GM18502 (cell line): ENCODE data around the gene KLB.
"Not testable (repeated sequence)": the region's sequence is repeated elsewhere in the genome, so short reads cannot be mapped to it uniquely, and the experiment has no call there.

Source experiments
- ATAC-seq: cut with Tn5 transposase; IDR thresholded peaks from one replicate; pipeline ENCODE4 v1.9.1; 2021; ENCODE audit warnings: mild to moderate bottlenecking; ENCODE audit not compliant: unreplicated experiment, poor library complexity

KLB gene

DNA sequence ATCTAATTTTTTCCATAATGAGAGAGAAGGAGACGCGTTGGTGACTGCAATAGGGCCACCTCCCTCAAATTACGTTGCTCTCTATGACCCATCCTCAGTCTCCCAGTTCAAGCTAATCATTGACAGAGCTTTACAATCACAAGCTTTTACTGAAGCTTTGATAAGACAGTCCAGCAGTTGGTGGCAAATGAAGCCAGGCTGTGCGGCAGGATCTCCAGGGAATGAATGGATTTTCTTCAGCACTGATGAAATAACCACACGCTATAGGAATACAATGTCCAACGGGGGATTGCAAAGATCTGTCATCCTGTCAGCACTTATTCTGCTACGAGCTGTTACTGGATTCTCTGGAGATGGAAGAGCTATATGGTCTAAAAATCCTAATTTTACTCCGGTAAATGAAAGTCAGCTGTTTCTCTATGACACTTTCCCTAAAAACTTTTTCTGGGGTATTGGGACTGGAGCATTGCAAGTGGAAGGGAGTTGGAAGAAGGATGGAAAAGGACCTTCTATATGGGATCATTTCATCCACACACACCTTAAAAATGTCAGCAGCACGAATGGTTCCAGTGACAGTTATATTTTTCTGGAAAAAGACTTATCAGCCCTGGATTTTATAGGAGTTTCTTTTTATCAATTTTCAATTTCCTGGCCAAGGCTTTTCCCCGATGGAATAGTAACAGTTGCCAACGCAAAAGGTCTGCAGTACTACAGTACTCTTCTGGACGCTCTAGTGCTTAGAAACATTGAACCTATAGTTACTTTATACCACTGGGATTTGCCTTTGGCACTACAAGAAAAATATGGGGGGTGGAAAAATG lies at the start of gene KLB:
KLB (plus strand) TSS at position 168 of the 821 bp plus-strand sequence; CDS start at position 188, 20 bp downstream.
- ATAC-seq, result no peak

DNA sequence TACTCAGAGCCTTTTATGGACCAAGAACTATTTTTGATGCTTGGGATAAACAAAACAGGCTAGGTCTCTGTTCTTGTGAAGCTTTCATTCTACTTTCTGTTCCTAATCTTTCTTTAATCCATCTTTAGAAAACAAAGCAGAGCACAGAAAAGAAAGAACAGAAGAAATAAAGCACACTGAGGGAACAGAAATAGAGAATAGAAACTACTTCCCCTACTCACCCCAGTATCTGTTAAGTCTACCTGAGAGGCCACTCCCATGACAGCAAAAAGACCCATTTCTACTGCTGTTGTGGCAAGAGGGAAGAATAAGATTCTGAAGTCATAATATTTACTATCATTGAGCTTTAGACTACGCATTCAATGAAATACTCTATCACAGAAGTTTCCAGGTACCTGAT lies 49.7 kb upstream of the KLB start:
- ATAC-seq, result no peak

DNA sequence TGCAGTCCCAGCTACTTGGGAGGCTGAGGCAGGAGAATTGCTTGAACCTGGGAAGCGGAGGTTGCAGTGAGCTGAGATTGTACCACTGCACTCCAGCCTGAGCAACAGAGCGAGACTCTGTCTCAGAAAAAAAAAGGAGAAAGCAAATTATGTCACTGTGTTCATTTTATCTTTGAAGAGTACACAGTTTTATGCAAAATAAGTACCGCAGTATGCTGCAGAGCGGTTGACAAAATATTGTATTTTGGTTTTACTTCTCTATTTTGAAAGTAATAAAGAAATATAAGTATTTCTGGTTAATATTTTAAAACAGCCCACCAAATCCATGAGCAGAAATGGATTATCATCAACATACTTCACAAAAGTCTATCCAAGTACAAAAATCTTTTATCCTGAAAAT lies 46.1 kb upstream of the KLB start:
- ATAC-seq, result not testable (repeated sequence)

GRCh38 chr4:39362827-39363226 lies 43.9 kb upstream of the KLB start:
- ATAC-seq, result no peak

GRCh38 chr4:39363773-39364393 lies 42.8 kb upstream of the KLB start:
- ATAC-seq, result no peak

DNA sequence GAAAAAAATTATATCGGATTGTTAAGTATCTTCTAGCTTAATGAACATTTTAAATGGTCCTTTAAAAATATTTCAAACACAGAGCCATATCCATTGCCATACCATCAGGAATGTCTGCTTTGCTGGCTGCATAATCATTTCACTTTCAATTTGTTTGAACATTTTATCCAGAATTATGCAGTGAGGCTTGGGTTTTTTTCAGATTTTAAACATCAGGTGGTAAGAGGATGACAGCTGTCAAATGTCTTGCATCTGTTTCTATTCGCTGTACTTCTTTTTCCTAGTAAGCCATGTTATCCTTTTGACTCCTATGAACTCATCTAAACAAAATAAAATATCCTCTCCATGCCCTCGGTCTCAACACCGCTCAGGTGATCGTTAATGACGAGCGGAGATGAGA lies 41.4 kb upstream of the KLB start:
- no peak for ATAC-seq

DNA sequence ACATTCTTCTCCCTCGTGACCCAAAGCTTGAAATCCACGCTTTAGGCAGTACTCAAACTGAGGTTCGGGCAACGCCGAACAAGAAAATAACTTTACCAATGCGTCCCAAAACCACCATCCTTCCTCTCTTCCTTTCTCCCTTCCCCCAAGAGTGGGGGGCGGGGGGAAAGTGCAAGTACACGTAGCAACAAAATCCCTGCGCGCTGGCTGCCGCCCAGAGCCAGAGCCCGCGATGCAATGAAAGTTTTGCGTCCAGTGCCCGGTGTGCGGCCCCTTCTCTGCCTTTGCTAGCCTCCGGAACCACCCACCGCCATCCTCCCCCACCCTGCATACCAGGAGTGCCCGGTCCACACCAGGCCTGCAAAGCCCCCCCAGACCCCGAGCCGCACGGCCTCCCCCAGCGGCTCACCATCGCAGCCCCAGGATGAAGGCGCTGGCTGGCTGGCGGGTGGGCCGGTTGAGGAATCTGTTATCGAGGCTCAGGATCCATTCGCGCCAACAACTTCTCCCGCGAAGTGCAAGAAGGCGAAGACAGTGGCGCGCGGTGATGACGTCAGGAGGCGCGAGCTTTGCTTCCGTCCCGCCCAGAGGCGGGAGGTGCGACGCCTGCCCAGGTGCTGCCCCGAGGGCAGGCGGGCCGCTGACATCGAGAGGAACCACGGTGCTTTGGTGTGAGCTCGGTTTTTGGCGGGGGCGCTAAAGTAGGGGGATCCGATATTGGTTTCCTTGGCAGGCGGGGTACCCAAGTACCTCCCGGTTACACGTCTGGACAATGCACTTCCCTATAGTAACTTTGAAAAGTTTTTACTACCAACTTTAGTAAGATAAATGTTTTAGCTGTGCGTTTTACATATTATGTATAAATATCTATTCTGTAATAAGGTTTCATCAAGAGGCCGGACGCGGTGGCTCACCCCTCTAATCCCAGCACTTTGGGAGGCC lies 40.6 kb upstream of the KLB start, which contains the start of gene RFC1:
RFC1 (minus strand) TSS at position 533 of the 942 bp plus-strand sequence; CDS start at position 412, 121 bp downstream.
- ATAC-seq, result peak; percentile 73

DNA sequence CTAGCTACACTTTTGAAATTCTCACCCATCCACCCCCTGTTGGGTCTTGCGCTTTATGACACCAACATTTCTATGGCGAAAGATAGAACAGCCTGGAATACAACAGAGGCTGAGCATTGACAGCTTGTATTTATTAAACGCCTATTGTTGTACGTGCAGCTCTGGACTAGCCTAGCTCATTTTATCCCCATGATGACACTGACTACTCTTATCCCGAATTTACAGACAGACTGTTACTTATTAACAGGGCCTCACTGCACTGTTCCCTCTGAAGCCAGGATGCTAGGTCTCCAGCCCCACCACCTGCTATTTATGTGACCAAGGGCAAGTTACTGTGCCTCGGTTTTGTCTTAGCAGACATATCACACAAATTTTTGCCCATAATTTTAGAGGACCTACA lies 39.6 kb upstream of the KLB start:
- ATAC-seq, result no peak

GRCh38 chr4:39369301-39369700 lies 37.4 kb upstream of the KLB start:
- no peak for ATAC-seq

DNA sequence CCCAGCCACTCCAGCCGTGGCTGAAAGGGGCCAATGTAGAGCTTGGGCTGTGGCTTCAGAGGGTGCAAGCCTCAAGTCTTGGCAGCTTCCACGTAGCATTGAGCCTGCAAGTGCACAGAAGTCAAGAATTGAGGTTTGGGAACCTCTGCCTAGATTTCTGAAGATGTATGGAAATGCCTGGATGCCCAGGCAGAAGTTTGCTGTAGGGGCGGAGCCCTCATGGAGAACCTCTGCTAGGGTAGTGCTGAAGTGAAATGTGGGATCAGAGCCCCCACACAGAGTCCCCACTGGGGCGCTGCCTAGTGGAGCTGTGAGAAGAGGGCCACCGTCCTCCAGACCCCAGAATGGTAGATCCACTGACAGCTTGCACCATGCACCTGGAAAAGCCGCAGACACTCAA lies 35.5 kb upstream of the KLB start:
- not testable (repeated sequence) for ATAC-seq

GRCh38 chr4:39375478-39375877 lies 31.3 kb upstream of the KLB start:
- no peak for ATAC-seq

DNA sequence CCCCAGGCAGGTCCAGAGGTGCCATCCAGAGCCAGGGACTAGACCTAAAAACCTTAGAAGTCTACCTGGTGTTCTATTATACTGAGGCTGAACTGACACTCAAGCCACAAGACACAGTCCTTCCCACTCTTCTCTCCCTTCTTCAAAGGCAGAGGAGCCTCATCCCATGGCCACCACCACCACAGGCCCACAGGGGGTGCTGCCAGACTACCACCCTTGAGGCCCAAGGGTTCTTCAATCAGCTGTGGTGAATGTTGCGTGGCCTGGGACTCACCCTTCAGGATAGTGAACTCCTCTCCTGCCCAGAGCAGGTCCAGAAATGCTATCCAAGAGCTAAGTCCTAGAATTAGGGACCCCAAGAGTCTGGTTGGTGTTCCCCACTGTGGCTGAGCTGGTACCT lies 23.0 kb upstream of the KLB start:
- no peak for ATAC-seq

DNA sequence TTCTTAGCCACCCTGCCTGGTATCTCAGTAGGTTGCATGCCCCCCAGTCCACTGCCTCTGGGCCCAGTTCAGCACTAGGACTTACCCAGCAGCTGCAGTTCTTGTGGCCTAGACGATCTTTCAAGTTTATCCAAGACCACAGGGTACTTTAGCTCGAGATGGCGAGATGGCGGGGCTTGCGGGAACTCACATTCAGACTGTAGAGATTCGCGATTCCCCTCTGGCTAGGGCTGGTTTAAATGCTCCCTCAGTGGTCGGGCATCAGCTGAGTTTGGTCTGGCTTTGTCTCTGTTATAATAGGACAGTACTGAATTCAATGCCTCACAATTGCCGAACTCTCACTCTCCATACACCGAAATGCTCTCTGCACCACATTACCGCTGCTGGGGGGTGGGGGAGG lies 22.2 kb upstream of the KLB start:
- ATAC-seq, result no peak

DNA sequence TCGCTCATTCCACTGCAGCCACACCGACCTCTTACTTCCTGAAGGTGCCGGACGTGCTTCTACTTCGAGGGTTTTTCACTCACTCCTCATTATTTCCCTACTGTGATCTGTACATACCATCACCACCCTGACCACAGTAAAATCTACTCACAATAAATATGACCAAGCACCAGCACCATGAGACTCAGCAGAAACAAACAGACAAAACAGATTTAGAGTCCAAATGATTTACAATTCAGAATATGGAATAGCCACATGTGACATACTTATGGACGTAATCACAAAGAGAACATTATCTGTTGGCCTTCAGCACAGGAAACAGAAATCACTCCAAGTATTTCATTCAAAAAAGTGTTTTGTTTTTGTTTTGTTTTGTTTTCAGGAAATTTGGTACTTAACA lies 16.1 kb upstream of the KLB start:
- no peak for ATAC-seq

DNA sequence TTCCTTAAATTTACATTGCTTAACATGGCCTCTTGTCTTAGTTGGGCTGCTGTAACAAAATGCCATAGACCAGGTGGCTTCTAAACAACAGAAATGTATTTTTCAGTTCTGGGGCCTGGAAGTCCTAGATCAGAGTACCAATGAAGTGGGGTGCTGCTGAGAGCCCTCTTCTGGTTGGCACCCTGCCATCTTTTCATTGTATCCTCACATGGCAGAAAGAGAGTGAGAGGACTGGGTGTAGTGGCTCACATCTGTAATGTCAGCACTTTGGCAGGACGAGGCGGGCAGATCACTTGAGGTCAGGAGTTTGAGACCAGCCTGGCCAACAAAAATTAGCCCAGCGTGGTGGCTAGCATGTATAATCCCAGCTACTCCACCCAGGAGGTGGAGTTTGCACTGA lies 12.0 kb upstream of the KLB start:
- ATAC-seq, result no peak

GRCh38 chr4:39401640-39402039 lies 5.1 kb upstream of the KLB start:
- ATAC-seq, result not testable (repeated sequence)

DNA sequence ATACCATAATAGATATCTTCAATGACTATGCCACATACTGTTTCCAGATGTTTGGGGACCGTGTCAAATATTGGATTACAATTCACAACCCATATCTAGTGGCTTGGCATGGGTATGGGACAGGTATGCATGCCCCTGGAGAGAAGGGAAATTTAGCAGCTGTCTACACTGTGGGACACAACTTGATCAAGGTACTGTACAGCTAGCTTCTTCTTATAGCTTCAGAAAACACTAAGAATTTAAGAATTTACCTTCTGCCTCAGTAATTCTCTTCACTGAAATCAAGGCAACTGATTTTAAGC lies 805 bp downstream of the KLB start:
- ATAC-seq, result no peak

GRCh38 chr4:39410415-39410814 lies 3.7 kb downstream of the KLB start:
- no peak for ATAC-seq

DNA sequence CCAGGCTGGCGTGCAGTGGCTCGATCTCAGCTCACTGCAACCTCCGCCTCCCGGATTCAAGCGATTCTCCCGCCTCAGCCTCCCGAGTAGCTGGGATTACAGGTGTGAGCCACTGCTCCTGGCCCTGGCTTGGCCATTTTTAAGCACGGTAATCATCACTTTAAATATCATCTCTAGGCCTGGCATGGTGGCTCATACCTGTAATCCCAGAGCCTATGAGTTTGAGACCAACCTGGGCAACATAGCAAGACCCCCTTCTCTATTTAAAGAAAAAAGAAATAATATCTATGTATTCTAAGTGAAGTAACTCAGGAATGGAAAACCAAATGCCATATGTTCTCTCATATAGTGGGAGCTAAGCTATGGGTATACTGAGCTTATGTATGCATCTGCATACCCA lies 4.8 kb downstream of the KLB start:
- ATAC-seq, result not testable (repeated sequence)

DNA sequence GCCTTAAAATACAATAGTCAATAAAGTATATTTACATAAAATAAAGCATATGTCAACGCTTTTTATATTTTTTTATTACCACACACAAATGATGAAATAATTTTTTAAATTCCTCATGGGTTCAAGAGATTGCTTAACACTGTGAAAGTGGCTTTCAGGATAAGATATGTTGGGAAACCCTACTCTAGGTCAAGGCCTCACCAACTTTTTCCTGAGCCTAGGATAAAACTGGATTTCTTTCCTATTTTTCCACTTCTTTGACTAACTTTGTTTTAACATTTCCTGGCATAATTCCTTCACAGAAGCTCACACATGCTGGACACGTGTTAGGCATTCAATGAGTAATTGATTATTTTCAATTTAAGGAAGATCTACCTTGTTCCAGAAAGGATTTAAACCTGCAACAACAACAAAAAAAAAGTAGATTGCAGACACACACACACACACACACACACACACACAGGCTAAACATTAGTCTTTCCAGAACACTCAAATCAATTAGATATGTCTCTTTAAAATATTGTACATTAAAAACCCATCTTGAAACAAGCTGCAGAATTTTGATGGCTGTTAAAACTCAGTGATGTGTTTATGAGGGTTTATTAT lies 9.1 kb downstream of the KLB start:
- no peak for ATAC-seq

DNA sequence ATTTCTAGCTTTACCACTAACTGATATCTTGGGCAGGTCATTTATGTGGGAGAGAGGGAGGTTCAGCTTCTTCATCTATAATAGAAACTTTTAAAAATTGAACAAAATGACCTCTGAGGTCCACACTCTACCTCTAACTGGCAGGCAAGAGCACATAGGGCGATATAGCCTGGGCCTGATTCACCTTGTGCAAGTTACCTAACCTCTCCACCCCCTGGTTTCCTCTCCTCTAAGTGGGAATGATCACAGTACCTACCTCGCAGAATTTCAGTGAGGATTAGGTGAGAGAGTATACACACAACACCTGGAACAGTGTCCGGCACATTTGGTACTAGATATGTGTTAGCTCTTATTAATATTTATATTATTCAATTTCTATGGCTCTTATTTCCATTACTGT lies 15.5 kb downstream of the KLB start:
- no peak for ATAC-seq
